PFSK-1 (cell line): ENCODE results near the gene BCKDHB.

Experiments
- POLR2AphosphoS5 ChIP-seq: IDR thresholded peaks from 2 replicates; pipeline ENCODE4 v1.6.1; 2012; ENCODE audit warnings: low read depth, mild to moderate bottlenecking, control low read depth, low read length, moderate library complexity
- REST ChIP-seq, 2 experiments: IDR thresholded peaks; 2 replicates each; pipeline versions ENCODE4 v1.6.1 to v1.8.0; 2011 to 2012; ENCODE audit warnings: low read depth in 2 of 2, low read length in 2 of 2, control low read depth in 1 of 2, inconsistent platforms in 1 of 2, mild to moderate bottlenecking in 1 of 2, moderate library complexity in 1 of 2; ENCODE audit not compliant: insufficient read depth in 1 of 2

GRCh38 chr6:80182308-80182707, 75.8 kb downstream of the BCKDHB start:
- TF ChIP-seq POLR2AphosphoS5 (no peak), REST (IDR thresholded peaks at IDR 0.05; ENCODE audit: insufficient read depth in 1 of 2, low read depth in 2 of 2, low read length in 2 of 2) (no peak)
